Naive B cell (primary cell): ENCODE measurements around the gene AHCYL2. TPM values are rescaled to one million over a fixed set of nuclear protein-coding genes. Genes with fewer than 3 reads are reported as not detected.
"Not testable (repeated sequence)": the region's sequence is repeated elsewhere in the genome, so short reads cannot be mapped to it uniquely, and the experiment has no call there.

Source experiments
- ATAC-seq, 2 donors: fragments of 150-1000 bp; cut with Tn5 transposase; 2 replicates each; pipeline ENCODE4 v1.10.0; 2021; ENCODE audit warnings: low read depth in 2 of 2, mild to moderate bottlenecking in 2 of 2, moderate library complexity in 2 of 2
- DNase-seq: peaks from one replicate; pipeline ENCODE4 v3.0.0; 2022
- H3K27ac Mint-ChIP-seq, 6 donors: one replicate each; pipeline ENCODE4 v1.8.0; 2020 to 2022; ENCODE audit warnings: mild to moderate bottlenecking in 6 of 6, mixed read lengths in 6 of 6, moderate library complexity in 5 of 6, inconsistent platforms in 2 of 6
- H3K27me3 Mint-ChIP-seq, 3 donors: one replicate each; pipeline ENCODE4 v1.8.0; 2021 to 2022; ENCODE audit warnings: mixed read lengths in 3 of 3, mild to moderate bottlenecking in 1 of 3
- H3K36me3 Mint-ChIP-seq, 2 donors: one replicate each; pipeline ENCODE4 v1.8.0; 2020 to 2022; ENCODE audit warnings: mixed read lengths in 2 of 2, inconsistent platforms in 1 of 2, mild to moderate bottlenecking in 1 of 2
- H3K4me1 Mint-ChIP-seq, 3 donors: one replicate each; pipeline ENCODE4 v1.8.0; 2020 to 2022; ENCODE audit warnings: mixed read lengths in 3 of 3, inconsistent platforms in 1 of 3, mild to moderate bottlenecking in 1 of 3, moderate library complexity in 1 of 3
- H3K4me3 Mint-ChIP-seq, 8 donors: one replicate each; pipeline ENCODE4 v1.8.0; 2020 to 2022; ENCODE audit warnings: mild to moderate bottlenecking in 8 of 8, mixed read lengths in 8 of 8, moderate library complexity in 8 of 8, inconsistent platforms in 2 of 8
- H3K9me3 Mint-ChIP-seq, 7 donors: one replicate each; pipeline ENCODE4 v1.8.0; 2020 to 2022; ENCODE audit warnings: mixed read lengths in 7 of 7, mild to moderate bottlenecking in 5 of 7, inconsistent platforms in 2 of 7, moderate library complexity in 1 of 7
- polyA plus RNA-seq, 6 donors: library from polyadenylated mRNA; unstranded; fragments of 300-500 nt; fragmentation: Illumina TruSeq; gene quantifications; one replicate each; pipeline ENCODE4 v1.2.3, GENCODE V29; 2021; ENCODE audit warnings: low read depth in 6 of 6

The AHCYL2 gene
- polyA plus RNA-seq, 6 donors from 2014 or later: 3.6 to 9.9 (median 5.3) TPM

DNA sequence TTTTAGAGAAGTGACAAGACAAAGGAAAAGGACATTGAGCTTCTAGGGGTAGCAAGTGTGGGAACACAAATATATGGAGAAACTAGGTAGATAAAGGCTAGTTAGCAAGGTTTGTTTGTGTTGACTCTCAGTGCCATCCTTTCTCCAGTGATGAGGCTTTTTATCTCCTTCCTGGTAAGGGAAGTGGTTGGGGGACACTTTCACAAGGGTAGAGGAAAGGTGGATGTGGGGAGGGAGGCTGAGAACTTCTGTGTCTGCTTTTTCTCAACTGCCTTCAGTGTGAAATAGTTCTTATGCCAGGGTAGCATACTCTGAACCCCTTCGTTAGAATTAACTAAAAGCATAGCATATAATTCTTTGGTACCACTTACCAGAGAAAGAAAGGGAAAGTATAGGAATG, 116.4 kb downstream of the AHCYL2 start:
- no peaks in the 10 kb centered on the region for H3K27me3 Mint-ChIP-seq
- peak overlapping the region in 1 of 8 donors; percentile 36 for H3K4me3 Mint-ChIP-seq
- H3K9me3 Mint-ChIP-seq: no peaks in the 10 kb centered on the region
- peaks cover 0 to 11% (median 3%) of the 10 kb centered on the region in 3 donors for H3K4me1 Mint-ChIP-seq
- no peak for DNase-seq
- H3K36me3 Mint-ChIP-seq: no peaks in the 10 kb centered on the region
- H3K27ac Mint-ChIP-seq: peak overlapping the region in 2 of 6 donors; percentile 32 to 37
- ATAC-seq: no peak

DNA sequence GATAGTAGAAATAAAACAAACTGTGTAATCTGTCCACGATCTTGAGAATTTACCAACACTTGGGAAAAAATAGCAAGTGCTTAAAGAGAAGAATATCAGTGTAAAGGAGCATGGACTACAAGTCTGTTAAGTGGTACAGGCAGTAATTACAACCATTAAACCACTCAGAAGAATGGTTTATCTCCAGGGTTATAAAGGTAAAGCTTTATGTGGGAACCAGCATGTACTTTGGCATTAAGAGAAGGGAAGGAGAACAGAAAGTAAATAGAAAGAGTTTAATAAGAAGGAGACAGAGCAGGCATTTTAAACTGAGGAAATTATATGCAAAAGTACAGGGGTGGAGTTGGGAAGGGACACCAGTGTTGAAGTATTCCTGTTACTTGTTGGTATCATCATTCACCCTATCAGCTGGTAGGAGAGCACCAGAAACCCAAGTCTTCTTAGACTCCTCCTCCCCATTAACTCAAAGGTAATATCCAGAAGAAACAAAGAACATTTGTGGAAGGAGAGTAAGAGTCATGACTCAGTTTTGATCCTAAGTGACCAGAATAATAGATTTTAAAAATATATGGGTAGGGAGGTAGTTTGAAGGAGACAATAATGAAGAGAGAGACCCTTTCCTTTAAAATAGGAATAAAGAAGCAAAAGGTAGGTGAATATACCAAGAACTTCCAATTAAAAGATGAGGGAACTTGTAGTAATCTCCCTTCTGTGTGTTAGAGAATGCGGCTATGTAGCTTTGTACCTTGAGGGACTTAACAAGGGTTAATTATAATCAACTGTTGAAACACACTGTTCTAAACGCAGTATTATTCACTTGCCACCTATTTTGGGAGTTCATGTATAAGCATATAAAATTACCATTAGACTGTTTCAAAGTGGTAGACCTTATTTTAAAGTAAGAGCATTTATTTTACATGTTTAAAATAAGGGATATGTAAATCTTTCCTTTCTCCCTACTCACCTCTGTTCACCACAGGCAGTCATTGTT, 117.3 kb downstream of the AHCYL2 start:
- DNase-seq (no peak), ATAC-seq (no peak)
- Mint-ChIP-seq H3K4me3 (no peak overlapping the region), H3K27ac (peak overlapping the region in 1 of 6 donors; percentile 15), H3K9me3 (no peaks in the 10 kb centered on the region), H3K36me3 (no peaks in the 10 kb centered on the region), H3K4me1 (peaks cover 0 to 11% (median 3%) of the 10 kb centered on the region in 3 donors), H3K27me3 (no peaks in the 10 kb centered on the region)

DNA sequence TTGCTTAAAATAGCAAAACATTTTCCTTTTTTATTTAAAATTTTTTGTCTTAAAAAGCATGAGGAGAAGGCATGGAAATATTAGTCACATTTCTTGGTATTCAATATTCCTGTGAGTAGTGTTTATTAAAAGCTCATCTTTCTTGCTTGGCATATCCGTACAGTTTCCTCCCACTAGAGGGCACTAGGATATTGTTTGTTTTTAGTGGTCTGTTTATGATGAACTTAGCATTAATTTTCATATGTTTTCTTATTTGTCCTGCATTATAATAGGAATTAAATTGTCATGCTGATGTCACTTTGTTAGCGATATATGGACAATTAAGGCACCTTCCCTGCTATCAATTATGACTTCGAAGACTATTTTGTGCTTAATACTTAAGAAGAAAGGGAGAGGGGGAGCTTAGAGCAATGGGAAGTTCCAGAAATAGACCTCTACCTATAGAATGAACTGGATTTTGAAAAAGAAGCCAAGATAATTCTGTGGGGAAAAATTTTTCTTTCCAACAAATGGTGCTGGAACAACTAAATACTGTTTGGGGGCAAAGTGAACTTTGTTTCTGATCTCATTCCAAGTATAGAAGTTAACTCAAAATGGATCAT, 118.4 kb downstream of the AHCYL2 start:
- Mint-ChIP-seq H3K27ac (no peak overlapping the region), H3K9me3 (no peaks in the 10 kb centered on the region), H3K4me1 (peaks cover 0 to 11% (median 3%) of the 10 kb centered on the region in 3 donors), H3K27me3 (no peaks in the 10 kb centered on the region), H3K36me3 (no peaks in the 10 kb centered on the region), H3K4me3 (no peak overlapping the region)
- no peak for ATAC-seq
- DNase-seq: peak; percentile 24

DNA sequence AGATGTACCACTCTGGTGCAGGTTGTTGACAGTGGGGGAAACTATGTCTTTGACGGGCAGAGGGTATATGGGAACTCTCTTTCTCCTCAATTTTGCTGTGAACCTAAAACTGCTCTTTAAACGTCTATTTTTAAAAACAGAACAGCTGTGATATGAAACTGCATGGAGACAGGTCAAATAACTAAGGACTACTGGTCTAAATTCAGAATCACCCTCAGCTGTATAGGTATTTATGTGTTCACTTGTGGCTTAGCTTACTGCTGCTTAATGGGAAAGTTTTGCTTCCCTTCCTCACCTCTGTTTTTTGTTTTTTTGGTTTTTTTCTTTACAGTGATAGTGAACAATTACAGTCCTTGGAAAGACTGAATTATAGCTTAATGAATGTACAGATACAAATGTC, 122.5 kb downstream of the AHCYL2 start:
- H3K4me3 Mint-ChIP-seq: no peak overlapping the region
- H3K36me3 Mint-ChIP-seq: no peaks in the 10 kb centered on the region
- no peaks in the 10 kb centered on the region for H3K27me3 Mint-ChIP-seq
- H3K4me1 Mint-ChIP-seq: peaks cover 0 to 4% (median 0%) of the 10 kb centered on the region in 3 donors
- ATAC-seq: no peak
- no peaks in the 10 kb centered on the region for H3K9me3 Mint-ChIP-seq
- no peak for DNase-seq
- H3K27ac Mint-ChIP-seq: peak overlapping the region in 1 of 6 donors; percentile 21

DNA sequence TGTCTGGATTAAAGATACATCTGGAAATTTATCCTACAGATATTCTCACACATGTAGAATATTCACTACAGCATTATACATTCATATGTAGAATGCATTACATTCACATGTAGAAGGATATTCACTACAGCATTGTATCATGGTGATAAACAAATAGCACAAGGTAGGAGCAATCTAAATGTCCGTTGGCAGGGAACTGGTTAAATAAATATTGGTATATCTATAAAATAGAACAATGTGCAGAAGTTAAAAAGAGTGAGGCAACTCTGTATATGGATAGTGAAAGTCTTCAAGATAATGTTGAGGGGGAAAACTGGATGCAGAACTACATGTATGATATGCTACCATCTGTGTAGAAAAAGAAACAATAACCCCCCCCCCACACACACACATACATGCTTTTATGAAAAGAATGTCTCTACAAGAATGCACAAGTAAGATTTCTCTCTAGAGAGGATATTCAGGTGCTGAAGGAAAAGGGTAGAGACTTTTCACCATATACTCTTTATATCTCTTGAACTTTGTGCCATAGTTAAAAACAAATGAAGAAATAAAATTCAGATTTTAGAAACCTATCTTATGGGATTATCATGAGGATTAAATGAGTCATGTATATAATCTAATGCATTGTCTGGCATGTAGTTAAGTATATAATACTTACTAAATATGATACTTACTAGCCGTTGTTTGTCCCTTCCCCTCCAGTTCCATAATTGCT, 123.4 kb downstream of the AHCYL2 start:
- no peaks in the 10 kb centered on the region for H3K9me3 Mint-ChIP-seq
- peaks cover 0 to 4% (median 0%) of the 10 kb centered on the region in 3 donors for H3K4me1 Mint-ChIP-seq
- ATAC-seq (no peak), DNase-seq (no peak)
- no peak overlapping the region for H3K4me3 Mint-ChIP-seq
- no peak overlapping the region for H3K27ac Mint-ChIP-seq
- no peaks in the 10 kb centered on the region for H3K36me3 Mint-ChIP-seq
- no peaks in the 10 kb centered on the region for H3K27me3 Mint-ChIP-seq

DNA sequence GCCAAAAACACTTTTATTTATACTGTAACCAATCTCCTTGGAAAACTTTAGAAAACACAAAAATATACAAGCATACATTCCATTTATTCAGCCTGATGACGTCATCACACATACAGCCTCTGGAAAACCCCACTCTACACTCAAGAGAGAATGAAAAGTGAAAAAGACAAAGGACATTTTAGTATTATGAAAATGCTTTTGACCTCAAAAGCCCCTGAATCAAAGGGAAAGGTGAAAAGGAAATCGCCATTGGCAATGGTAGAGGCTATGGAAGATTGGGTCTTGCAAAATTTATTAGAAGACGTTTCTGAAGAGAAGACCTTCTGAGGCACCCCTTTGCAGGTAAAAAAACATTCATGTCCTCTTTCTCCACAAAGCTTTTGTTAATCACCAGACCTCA, 126.5 kb downstream of the AHCYL2 start:
- Mint-ChIP-seq H3K27ac (no peak overlapping the region), H3K9me3 (no peaks in the 10 kb centered on the region), H3K36me3 (no peaks in the 10 kb centered on the region), H3K4me1 (no peaks in the 10 kb centered on the region), H3K27me3 (no peaks in the 10 kb centered on the region), H3K4me3 (no peak overlapping the region)
- ATAC-seq: no peak
- no peak for DNase-seq

DNA sequence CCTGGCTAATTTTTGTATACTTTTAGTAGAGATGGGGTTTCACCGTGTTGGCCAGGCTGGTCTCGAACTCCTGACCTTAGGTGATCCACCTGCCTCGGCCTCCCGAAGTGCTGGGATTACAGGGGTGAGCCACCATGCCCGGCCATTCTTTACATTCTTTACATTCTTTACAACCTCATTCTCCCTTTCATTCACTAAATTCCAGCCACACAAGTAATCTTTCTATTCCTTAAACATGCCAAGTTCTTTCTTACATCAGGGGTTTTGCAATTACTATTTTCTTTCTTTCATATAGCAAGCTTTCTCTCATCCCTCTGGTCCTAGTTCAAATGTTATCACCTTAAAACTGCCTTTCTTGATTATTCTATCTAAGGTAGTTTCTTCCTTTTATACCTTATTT, 128.3 kb downstream of the AHCYL2 start:
- H3K36me3 Mint-ChIP-seq, DNase-seq, ATAC-seq, H3K4me1 Mint-ChIP-seq, H3K27ac Mint-ChIP-seq, H3K9me3 Mint-ChIP-seq, H3K27me3 Mint-ChIP-seq, H3K4me3 Mint-ChIP-seq: not testable (repeated sequence)

DNA sequence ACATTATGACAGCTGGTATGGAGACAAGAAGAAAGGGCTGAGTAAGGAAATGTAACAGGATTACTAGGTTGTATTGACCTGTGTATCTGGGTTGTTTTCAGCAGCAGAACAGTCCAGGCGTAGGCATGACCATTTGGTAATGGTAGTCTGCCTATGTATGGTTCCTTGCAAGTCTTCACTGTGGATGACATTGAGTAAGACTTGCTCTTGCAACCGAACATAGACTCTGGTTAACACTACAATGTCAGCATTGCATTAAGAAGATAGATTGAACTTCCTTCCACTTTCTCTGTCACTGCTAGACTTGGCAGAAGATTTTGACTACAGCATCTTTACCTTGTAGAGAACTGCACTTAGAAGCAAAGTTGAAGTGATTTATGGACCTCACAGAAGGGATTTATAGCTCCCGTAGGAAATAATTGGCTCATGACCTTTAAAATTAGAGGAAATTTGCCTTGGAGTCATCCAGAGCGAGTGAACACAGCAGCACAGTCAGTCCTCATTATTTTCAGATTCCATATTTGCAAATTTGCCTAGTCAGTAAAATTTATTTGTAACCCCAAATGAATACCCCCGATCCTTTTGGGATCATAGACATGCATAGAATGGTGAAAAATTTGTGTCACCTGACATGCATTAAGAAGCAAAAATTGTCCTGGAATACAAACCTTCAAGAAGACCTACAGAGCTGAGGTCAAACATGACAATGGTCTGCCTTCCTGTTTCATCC, 129.8 kb downstream of the AHCYL2 start:
- no peaks in the 10 kb centered on the region for H3K36me3 Mint-ChIP-seq

DNA sequence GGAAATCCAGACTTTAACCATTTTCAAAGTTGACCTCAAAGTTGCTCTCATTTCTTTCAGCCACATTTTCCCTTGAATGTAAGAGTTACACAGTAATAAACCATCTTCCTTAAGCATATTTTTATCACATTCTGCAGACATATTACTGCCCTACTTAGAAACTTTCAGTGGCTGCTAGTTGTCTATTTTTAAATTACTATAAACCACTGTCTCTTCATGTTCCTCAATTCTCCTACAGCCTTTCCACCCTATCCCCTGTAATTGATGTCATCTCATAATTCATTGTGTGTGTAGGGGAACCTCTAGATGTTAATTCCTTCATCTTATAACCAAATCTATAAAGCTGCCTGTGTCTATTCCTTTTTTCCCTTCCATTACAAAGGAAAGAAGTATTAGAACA, 131.3 kb downstream of the AHCYL2 start:
- Mint-ChIP-seq H3K4me3 (no peak overlapping the region), H3K27me3 (no peaks in the 10 kb centered on the region), H3K36me3 (no peaks in the 10 kb centered on the region), H3K27ac (no peak overlapping the region), H3K4me1 (no peaks in the 10 kb centered on the region), H3K9me3 (no peaks in the 10 kb centered on the region)
- ATAC-seq (no peak), DNase-seq (no peak)

More for the DNA sequence above, 129.8 kb downstream of the AHCYL2 start:
- H3K9me3 Mint-ChIP-seq: no peaks in the 10 kb centered on the region
- H3K27me3 Mint-ChIP-seq: no peaks in the 10 kb centered on the region
- H3K27ac Mint-ChIP-seq: peak overlapping the region in 1 of 6 donors; percentile 0
- H3K4me1 Mint-ChIP-seq: no peaks in the 10 kb centered on the region
- no peak overlapping the region for H3K4me3 Mint-ChIP-seq
- DNase-seq (no peak), ATAC-seq (no peak)

DNA sequence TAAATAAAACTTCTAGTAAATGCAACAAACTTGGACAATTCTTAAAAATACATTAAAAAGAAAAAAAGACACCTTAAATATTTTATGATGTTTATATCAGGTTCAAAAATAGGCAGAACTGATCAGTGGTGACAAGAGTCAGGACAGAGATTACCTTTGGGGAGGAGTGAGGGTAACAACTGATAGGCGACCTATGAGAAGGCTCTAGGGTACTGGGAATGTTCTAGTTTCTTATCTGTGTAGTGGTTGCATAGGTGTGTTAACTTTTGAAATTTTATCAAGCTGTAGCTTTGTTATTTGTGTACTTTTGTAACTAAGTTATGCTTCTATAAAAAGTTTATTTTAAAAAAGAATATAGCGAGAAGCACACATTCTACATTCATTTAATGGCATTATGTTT, 134.3 kb downstream of the AHCYL2 start:
- Mint-ChIP-seq H3K4me3 (no peak overlapping the region), H3K36me3 (no peaks in the 10 kb centered on the region), H3K27ac (peak overlapping the region in 1 of 6 donors; percentile 6), H3K27me3 (no peaks in the 10 kb centered on the region), H3K9me3 (no peaks in the 10 kb centered on the region), H3K4me1 (no peaks in the 10 kb centered on the region)
- DNase-seq: no peak
- no peak for ATAC-seq

DNA sequence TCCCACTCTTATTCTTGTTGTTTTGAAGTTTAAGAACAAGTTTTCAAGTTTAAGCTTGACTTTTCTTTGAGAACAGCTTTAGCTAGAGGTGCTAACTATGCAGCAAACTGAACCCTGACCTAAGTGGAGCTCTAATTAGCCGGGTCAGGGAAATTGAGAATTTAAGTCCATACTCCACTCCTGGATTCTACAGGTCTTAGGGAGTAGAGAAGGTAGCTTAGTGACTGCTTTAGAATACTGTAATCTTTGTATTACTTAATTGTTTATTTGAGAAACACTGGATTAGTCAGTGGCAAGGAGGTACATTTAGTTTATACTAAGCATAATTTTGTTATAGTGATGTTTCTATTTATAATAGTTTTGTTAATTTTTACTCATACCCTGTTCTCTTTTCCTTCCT, 134.8 kb downstream of the AHCYL2 start:
- H3K9me3 Mint-ChIP-seq: no peaks in the 10 kb centered on the region
- H3K27ac Mint-ChIP-seq: no peak overlapping the region
- H3K4me3 Mint-ChIP-seq: no peak overlapping the region
- DNase-seq: no peak
- no peaks in the 10 kb centered on the region for H3K36me3 Mint-ChIP-seq
- ATAC-seq: no peak
- H3K27me3 Mint-ChIP-seq: no peaks in the 10 kb centered on the region
- H3K4me1 Mint-ChIP-seq: no peaks in the 10 kb centered on the region

DNA sequence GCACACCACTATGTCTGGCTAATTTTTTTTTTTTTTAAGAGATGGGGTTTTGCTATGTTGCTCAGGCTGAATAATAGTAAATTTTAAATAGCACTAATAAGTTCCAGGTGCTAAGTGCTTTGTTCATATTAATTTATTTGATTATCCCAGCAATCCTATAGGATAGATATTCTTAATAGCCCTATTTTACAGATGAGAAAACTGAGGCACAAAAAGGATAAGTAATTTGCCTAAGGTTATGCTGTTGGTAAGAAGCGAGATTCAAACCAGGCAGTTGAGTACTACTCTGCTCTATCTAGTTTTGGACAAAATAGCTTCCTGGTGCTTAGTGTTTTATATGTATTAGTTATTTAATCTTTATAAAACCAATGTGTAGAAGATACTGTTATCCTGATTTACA, 136.9 kb downstream of the AHCYL2 start:
- no peak overlapping the region for H3K27ac Mint-ChIP-seq
- H3K9me3 Mint-ChIP-seq: no peaks in the 10 kb centered on the region
- no peak overlapping the region for H3K4me3 Mint-ChIP-seq
- no peaks in the 10 kb centered on the region for H3K27me3 Mint-ChIP-seq
- ATAC-seq: no peak
- H3K4me1 Mint-ChIP-seq: no peaks in the 10 kb centered on the region
- no peaks in the 10 kb centered on the region for H3K36me3 Mint-ChIP-seq
- no peak for DNase-seq

DNA sequence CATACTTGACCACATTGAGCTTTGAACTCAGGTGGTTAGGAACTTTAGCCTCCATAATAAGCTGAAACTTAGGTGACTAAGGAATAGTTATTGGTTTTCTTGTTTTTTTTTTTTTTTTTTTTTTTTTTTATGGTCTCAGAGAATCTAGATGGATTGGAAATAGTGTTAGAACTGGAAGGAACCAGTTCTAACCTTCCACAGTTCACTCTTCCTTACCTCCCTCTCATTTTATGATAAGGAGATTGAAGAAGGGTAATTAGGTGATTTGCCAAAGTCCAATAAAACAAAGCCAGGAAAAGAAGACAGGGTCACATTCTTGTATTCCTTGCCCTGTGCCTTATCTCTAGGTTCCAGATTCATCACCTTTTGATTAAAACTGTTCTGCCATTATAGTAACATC, 137.7 kb downstream of the AHCYL2 start:
- no peaks in the 10 kb centered on the region for H3K4me1 Mint-ChIP-seq
- H3K27ac Mint-ChIP-seq: no peak overlapping the region
- ATAC-seq (no peak), DNase-seq (no peak)
- H3K9me3 Mint-ChIP-seq: no peaks in the 10 kb centered on the region
- no peaks in the 10 kb centered on the region for H3K27me3 Mint-ChIP-seq
- no peaks in the 10 kb centered on the region for H3K36me3 Mint-ChIP-seq
- no peak overlapping the region for H3K4me3 Mint-ChIP-seq
